Measurements from ENCODE around the gene ARHGAP15. TPM values are rescaled to one million over a fixed set of nuclear protein-coding genes. Genes with fewer than 3 reads are reported as not detected.

ARHGAP15 gene
- total RNA-seq, 1 donor from 2014 or later = not detected

- no peak for DNase-seq (ENCODE audit: low read depth)
- no peak overlapping the region for H3K4me3 ChIP-seq (ENCODE audit: low read depth, low read length)
- TF ChIP-seq CTCF (conservative IDR thresholded peaks at IDR 0.05; ENCODE audit: low read depth, low read length) = no peak
Observed at GRCh38 chr2:143475041-143475776, 346.0 kb downstream of the ARHGAP15 start.

GRCh38 chr2:143476336-143477087 is 347.3 kb downstream of the ARHGAP15 start:
- no peak for TF ChIP-seq CTCF (conservative IDR thresholded peaks at IDR 0.05; ENCODE audit: low read depth, low read length)
- no peak overlapping the region for H3K4me3 ChIP-seq (ENCODE audit: low read depth, low read length)
- no peak for DNase-seq (ENCODE audit: low read depth)

- no peak for DNase-seq (ENCODE audit: low read depth)
- no peak for TF ChIP-seq CTCF (conservative IDR thresholded peaks at IDR 0.05; ENCODE audit: low read depth, low read length)
- H3K4me3 ChIP-seq (ENCODE audit: low read depth, low read length) = no peak overlapping the region
Observed at GRCh38 chr2:143477714-143478443, 348.7 kb downstream of the ARHGAP15 start.

- H3K4me3 ChIP-seq (ENCODE audit: low read depth, low read length) = no peak overlapping the region
- TF ChIP-seq CTCF (conservative IDR thresholded peaks at IDR 0.05; ENCODE audit: low read depth, low read length) = no peak
- no peak for DNase-seq (ENCODE audit: low read depth)
Observed at GRCh38 chr2:143480086-143480485, 350.9 kb downstream of the ARHGAP15 start.

GRCh38 chr2:143480601-143481236 is 351.5 kb downstream of the ARHGAP15 start:
- H3K4me3 ChIP-seq (ENCODE audit: low read depth, low read length) = no peak overlapping the region
- no peak for DNase-seq (ENCODE audit: low read depth)
- no peak for TF ChIP-seq CTCF (conservative IDR thresholded peaks at IDR 0.05; ENCODE audit: low read depth, low read length)

- no peak for TF ChIP-seq CTCF (conservative IDR thresholded peaks at IDR 0.05; ENCODE audit: low read depth, low read length)
- no peak for DNase-seq (ENCODE audit: low read depth)
- no peak overlapping the region for H3K4me3 ChIP-seq (ENCODE audit: low read depth, low read length)
Observed at GRCh38 chr2:143481237-143481623, 352.0 kb downstream of the ARHGAP15 start.
